Measurements from ENCODE around the gene KRTAP12-1. TPM values are rescaled to one million over a fixed set of nuclear protein-coding genes. Genes with fewer than 3 reads are reported as not detected.

The KRTAP12-1 gene
- total RNA-seq, 1 experiment from 2014 or later, result 0.63 TPM

DNA sequence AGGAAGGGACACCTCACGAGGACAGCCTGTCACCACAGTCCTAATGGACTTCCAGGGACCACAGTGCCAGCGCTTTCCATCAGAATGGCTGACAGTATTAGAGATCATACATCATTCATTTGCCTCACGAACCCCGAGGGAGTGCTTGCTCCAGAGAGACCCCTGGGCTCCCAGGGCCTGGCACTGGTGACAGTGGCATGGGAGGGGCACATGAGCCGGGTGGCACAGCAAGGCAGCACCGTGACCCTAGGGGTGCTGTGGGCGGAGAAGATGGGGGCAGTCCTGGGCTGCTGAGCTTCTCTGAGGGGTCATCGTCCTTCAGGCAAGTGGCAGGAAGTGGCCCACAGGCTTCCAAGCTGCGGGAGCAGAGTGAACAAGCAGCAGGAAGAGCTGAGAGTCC lies 45.8 kb upstream of the KRTAP12-1 start:
- no peak overlapping the region for H3K4me3 Mint-ChIP-seq
- peaks cover 12% of the 10 kb centered on the region for H3K4me1 Mint-ChIP-seq
- ChIA-PET CTCF (interaction anchor here (0.7 to 1.5 kb wide), 3 partner anchors 19 to 66 kb away, joined by 3 to 6 read pairs (median 3); no protein-coding TSS in a partner anchor), POLR2A (no interaction called here)
- ATAC-seq, result no peak
- no peak for DNase-seq (ENCODE audit: low spot score)
- H3K36me3 Mint-ChIP-seq, result no peaks in the 10 kb centered on the region
- H3K9me3 Mint-ChIP-seq, result peaks cover 6% of the 10 kb centered on the region
- H3K27ac Mint-ChIP-seq, result no peak overlapping the region
- TF ChIP-seq ZNF423 (CRISPR knock-in tag; IDR thresholded peaks at IDR 0.05) (no peak), ZNF396 (CRISPR knock-in tag; IDR thresholded peaks at IDR 0.05; ENCODE audit: borderline replicate concordance) (no peak), SP1 (CRISPR knock-in tag; conservative IDR thresholded peaks at IDR 0.05) (no peak), NR3C1 (CRISPR knock-in tag; conservative IDR thresholded peaks at IDR 0.05; ENCODE audit: low read depth) (no peak), PRRX2 (CRISPR knock-in tag; IDR thresholded peaks at IDR 0.05) (no peak), ZNF317 (CRISPR knock-in tag; IDR thresholded peaks at IDR 0.05; ENCODE audit: borderline replicate concordance, low read depth) (no peak), ZNF219 (CRISPR knock-in tag; IDR thresholded peaks at IDR 0.05; ENCODE audit: borderline replicate concordance) (no peak), TEAD4 (CRISPR knock-in tag; IDR thresholded peaks at IDR 0.05) (no peak), JUN (CRISPR knock-in tag; IDR thresholded peaks at IDR 0.05) (no peak)
- TF ChIP-seq, protein P1, sequence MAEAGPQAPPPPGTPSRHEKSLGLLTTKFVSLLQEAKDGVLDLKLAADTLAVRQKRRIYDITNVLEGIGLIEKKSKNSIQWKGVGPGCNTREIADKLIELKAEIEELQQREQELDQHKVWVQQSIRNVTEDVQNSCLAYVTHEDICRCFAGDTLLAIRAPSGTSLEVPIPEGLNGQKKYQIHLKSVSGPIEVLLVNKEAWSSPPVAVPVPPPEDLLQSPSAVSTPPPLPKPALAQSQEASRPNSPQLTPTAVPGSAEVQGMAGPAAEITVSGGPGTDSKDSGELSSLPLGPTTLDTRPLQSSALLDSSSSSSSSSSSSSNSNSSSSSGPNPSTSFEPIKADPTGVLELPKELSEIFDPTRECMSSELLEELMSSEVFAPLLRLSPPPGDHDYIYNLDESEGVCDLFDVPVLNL (CRISPR knock-in tag; IDR thresholded peaks at IDR 0.05; ENCODE audit: borderline replicate concordance, low read depth), result no peak
- TF ChIP-seq, protein P2, sequence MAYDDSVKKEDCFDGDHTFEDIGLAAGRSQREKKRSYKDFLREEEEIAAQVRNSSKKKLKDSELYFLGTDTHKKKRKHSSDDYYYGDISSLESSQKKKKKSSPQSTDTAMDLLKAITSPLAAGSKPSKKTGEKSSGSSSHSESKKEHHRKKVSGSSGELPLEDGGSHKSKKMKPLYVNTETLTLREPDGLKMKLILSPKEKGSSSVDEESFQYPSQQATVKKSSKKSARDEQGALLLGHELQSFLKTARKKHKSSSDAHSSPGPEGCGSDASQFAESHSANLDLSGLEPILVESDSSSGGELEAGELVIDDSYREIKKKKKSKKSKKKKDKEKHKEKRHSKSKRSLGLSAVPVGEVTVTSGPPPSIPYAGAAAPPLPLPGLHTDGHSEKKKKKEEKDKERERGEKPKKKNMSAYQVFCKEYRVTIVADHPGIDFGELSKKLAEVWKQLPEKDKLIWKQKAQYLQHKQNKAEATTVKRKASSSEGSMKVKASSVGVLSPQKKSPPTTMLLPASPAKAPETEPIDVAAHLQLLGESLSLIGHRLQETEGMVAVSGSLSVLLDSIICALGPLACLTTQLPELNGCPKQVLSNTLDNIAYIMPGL (CRISPR knock-in tag; IDR thresholded peaks at IDR 0.05), result no peak
- TF ChIP-seq, protein P3, sequence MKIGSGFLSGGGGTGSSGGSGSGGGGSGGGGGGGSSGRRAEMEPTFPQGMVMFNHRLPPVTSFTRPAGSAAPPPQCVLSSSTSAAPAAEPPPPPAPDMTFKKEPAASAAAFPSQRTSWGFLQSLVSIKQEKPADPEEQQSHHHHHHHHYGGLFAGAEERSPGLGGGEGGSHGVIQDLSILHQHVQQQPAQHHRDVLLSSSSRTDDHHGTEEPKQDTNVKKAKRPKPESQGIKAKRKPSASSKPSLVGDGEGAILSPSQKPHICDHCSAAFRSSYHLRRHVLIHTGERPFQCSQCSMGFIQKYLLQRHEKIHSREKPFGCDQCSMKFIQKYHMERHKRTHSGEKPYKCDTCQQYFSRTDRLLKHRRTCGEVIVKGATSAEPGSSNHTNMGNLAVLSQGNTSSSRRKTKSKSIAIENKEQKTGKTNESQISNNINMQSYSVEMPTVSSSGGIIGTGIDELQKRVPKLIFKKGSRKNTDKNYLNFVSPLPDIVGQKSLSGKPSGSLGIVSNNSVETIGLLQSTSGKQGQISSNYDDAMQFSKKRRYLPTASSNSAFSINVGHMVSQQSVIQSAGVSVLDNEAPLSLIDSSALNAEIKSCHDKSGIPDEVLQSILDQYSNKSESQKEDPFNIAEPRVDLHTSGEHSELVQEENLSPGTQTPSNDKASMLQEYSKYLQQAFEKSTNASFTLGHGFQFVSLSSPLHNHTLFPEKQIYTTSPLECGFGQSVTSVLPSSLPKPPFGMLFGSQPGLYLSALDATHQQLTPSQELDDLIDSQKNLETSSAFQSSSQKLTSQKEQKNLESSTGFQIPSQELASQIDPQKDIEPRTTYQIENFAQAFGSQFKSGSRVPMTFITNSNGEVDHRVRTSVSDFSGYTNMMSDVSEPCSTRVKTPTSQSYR (CRISPR knock-in tag; IDR thresholded peaks at IDR 0.05), result no peak
- TF ChIP-seq, protein P4, sequence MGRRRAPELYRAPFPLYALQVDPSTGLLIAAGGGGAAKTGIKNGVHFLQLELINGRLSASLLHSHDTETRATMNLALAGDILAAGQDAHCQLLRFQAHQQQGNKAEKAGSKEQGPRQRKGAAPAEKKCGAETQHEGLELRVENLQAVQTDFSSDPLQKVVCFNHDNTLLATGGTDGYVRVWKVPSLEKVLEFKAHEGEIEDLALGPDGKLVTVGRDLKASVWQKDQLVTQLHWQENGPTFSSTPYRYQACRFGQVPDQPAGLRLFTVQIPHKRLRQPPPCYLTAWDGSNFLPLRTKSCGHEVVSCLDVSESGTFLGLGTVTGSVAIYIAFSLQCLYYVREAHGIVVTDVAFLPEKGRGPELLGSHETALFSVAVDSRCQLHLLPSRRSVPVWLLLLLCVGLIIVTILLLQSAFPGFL (CRISPR knock-in tag; IDR thresholded peaks at IDR 0.05; ENCODE audit: borderline replicate concordance), result no peak
- TF ChIP-seq, protein P5, sequence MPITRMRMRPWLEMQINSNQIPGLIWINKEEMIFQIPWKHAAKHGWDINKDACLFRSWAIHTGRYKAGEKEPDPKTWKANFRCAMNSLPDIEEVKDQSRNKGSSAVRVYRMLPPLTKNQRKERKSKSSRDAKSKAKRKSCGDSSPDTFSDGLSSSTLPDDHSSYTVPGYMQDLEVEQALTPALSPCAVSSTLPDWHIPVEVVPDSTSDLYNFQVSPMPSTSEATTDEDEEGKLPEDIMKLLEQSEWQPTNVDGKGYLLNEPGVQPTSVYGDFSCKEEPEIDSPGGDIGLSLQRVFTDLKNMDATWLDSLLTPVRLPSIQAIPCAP (CRISPR knock-in tag; IDR thresholded peaks at IDR 0.05), result no peak
- peaks cover 10% of the 10 kb centered on the region for H3K27me3 Mint-ChIP-seq (ENCODE audit: low read depth)

DNA sequence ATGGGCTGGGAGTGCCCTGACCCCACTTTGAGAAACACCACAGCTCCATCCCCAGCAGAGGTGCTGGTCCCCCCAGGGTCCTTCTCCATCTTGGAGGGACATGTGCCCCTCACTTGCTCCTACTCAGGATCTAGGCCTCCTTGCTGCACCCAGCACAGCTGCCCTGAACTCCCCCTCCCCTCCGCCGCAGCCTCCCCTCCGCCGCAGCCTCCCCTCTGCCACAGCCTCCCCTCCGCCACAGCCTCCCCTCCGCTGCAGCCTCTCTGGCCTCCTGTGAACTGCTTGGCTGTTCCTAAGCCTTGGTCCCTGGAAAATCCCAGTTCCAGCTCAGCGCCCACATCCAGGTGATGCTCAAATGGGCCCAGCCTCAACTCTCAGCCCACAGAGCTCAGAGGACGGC lies 45.4 kb upstream of the KRTAP12-1 start:
- Mint-ChIP-seq H3K4me3 (no peak overlapping the region), H3K36me3 (no peaks in the 10 kb centered on the region), H3K4me1 (peaks cover 16% of the 10 kb centered on the region), H3K27me3 (ENCODE audit: low read depth) (peaks cover 13% of the 10 kb centered on the region), H3K27ac (no peak overlapping the region), H3K9me3 (peaks cover 6% of the 10 kb centered on the region)
- ChIA-PET POLR2A (no interaction called here), CTCF (interaction anchor here (0.7 to 1.5 kb wide), 3 partner anchors 18 to 66 kb away, joined by 3 to 6 read pairs (median 3); no protein-coding TSS in a partner anchor)
- DNase-seq (ENCODE audit: low spot score) (no peak), ATAC-seq (no peak)
- TF ChIP-seq RELA (CRISPR knock-in tag; IDR thresholded peaks at IDR 0.05; ENCODE audit: borderline replicate concordance) (no peak), FOXK1 (CRISPR knock-in tag; IDR thresholded peaks at IDR 0.05) (no peak), GTF2I (CRISPR knock-in tag; conservative IDR thresholded peaks at IDR 0.05) (no peak), OVOL2 (CRISPR knock-in tag; IDR thresholded peaks at IDR 0.05; ENCODE audit: borderline replicate concordance) (no peak), NFYB (CRISPR knock-in tag; conservative IDR thresholded peaks at IDR 0.05; ENCODE audit: low read depth) (no peak), TP53 (CRISPR knock-in tag; IDR thresholded peaks at IDR 0.05) (no peak)
- TF ChIP-seq, protein P6, sequence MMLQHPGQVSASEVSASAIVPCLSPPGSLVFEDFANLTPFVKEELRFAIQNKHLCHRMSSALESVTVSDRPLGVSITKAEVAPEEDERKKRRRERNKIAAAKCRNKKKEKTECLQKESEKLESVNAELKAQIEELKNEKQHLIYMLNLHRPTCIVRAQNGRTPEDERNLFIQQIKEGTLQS (CRISPR knock-in tag; conservative IDR thresholded peaks at IDR 0.05), result no peak
- TF ChIP-seq, protein P7, sequence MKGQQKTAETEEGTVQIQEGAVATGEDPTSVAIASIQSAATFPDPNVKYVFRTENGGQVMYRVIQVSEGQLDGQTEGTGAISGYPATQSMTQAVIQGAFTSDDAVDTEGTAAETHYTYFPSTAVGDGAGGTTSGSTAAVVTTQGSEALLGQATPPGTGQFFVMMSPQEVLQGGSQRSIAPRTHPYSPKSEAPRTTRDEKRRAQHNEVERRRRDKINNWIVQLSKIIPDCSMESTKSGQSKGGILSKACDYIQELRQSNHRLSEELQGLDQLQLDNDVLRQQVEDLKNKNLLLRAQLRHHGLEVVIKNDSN (CRISPR knock-in tag; IDR thresholded peaks at IDR 0.05), result no peak
- TF ChIP-seq, protein P8, sequence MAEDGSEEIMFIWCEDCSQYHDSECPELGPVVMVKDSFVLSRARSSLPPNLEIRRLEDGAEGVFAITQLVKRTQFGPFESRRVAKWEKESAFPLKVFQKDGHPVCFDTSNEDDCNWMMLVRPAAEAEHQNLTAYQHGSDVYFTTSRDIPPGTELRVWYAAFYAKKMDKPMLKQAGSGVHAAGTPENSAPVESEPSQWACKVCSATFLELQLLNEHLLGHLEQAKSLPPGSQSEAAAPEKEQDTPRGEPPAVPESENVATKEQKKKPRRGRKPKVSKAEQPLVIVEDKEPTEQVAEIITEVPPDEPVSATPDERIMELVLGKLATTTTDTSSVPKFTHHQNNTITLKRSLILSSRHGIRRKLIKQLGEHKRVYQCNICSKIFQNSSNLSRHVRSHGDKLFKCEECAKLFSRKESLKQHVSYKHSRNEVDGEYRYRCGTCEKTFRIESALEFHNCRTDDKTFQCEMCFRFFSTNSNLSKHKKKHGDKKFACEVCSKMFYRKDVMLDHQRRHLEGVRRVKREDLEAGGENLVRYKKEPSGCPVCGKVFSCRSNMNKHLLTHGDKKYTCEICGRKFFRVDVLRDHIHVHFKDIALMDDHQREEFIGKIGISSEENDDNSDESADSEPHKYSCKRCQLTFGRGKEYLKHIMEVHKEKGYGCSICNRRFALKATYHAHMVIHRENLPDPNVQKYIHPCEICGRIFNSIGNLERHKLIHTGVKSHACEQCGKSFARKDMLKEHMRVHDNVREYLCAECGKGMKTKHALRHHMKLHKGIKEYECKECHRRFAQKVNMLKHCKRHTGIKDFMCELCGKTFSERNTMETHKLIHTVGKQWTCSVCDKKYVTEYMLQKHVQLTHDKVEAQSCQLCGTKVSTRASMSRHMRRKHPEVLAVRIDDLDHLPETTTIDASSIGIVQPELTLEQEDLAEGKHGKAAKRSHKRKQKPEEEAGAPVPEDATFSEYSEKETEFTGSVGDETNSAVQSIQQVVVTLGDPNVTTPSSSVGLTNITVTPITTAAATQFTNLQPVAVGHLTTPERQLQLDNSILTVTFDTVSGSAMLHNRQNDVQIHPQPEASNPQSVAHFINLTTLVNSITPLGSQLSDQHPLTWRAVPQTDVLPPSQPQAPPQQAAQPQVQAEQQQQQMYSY (CRISPR knock-in tag; IDR thresholded peaks at IDR 0.05), result no peak
- TF ChIP-seq, protein P9, sequence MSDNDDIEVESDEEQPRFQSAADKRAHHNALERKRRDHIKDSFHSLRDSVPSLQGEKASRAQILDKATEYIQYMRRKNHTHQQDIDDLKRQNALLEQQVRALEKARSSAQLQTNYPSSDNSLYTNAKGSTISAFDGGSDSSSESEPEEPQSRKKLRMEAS (CRISPR knock-in tag; IDR thresholded peaks at IDR 0.05), result no peak
